HEK293 (cell line): ENCODE measurements around the gene HOXA10.

Experiments
- CTCF ChIP-seq: fragments of 450-650 bp; formaldehyde crosslinking; IDR thresholded peaks from 2 replicates; pipeline ENCODE4 v1.5.1; 2016; ENCODE audit warnings: missing biosample characterization, missing genetic modification characterization
- ZNF174 ChIP-seq: fragments of 450-650 bp; formaldehyde crosslinking; IDR thresholded peaks from 2 replicates; pipeline ENCODE4 v1.5.0; 2017; ENCODE audit warnings: missing biosample characterization, mild to moderate bottlenecking, missing genetic modification characterization
- ZNF24 ChIP-seq: fragments of 450-650 bp; formaldehyde crosslinking; IDR thresholded peaks from 2 replicates; pipeline ENCODE4 v1.5.1; 2016; ENCODE audit warnings: missing biosample characterization, missing genetic modification characterization
- ZNF266 ChIP-seq: fragments of 450-650 bp; formaldehyde crosslinking; IDR thresholded peaks from 2 replicates; pipeline ENCODE4 v1.5.1; 2016; ENCODE audit warnings: missing biosample characterization, missing genetic modification characterization, low read depth
- ZNF510 ChIP-seq: fragments of 450-650 bp; formaldehyde crosslinking; IDR thresholded peaks from 2 replicates; pipeline ENCODE4 v1.5.1; 2018; ENCODE audit warnings: mild to moderate bottlenecking, missing genetic modification characterization, missing biosample characterization; ENCODE audit not compliant: insufficient replicate concordance

- TF ChIP-seq CTCF (tag by site-specific recombination) = no peak
- no peak for TF ChIP-seq ZNF266 (tag by site-specific recombination)
- no peak for TF ChIP-seq ZNF24 (tag by site-specific recombination)
- TF ChIP-seq ZNF174 (tag by site-specific recombination) = no peak
- TF ChIP-seq ZNF510 (tag by site-specific recombination) = no peak
Measured at GRCh38 chr7:27186668-27187474, 12.8 kb upstream of the HOXA10 start.
